Common myeloid progenitor, CD34-positive (primary cell): ENCODE measurements around the gene MCM3AP.
"Not testable (repeated sequence)": the region's sequence is repeated elsewhere in the genome, so short reads cannot be mapped to it uniquely, and the experiment has no call there.

Experiments
- CTCF ChIA-PET: fragments of 350-600 bp; sonication (Branson Sonifier 250); formaldehyde crosslinking; loops from one replicate; lab custom pipeline; 2021; ENCODE audit warnings: antibody characterized with exemption; lab: Charles Lee
- POLR2A ChIA-PET: fragments of 350-600 bp; sonication (Branson Sonifier 250); formaldehyde crosslinking; loops from one replicate; lab custom pipeline; 2021; ENCODE audit warnings: antibody characterized with exemption; lab: Charles Lee
- DNase-seq, 3 donors: peaks; one replicate each; pipeline versions ENCODE4 v3.0.0 to v3.0.0-alpha.2; 2013
- H3K27ac ChIP-seq, 2 experiments: 1 replicate in 1 of 2; 2 replicates in 1 of 2; pipeline ENCODE4 v1.7.0; 2013; ENCODE audit warnings: inconsistent platforms in 2 of 2, low read length in 2 of 2, mild to moderate bottlenecking in 2 of 2, low read depth in 1 of 2, moderate library complexity in 1 of 2; ENCODE audit not compliant: severe bottlenecking in 2 of 2, insufficient read depth in 1 of 2, poor library complexity in 1 of 2
- H3K27me3 ChIP-seq, 5 experiments: replicated peaks in 2 of 5; 1 replicate in 3 of 5; 2 replicates in 2 of 5; pipeline versions ENCODE4 v1.6.1 to v1.7.0; 2013; ENCODE audit warnings: low read length in 4 of 5, mild to moderate bottlenecking in 2 of 5, moderate library complexity in 2 of 5, inconsistent platforms in 1 of 5; ENCODE audit not compliant: insufficient read depth in 5 of 5, control insufficient read depth in 4 of 5
- H3K36me3 ChIP-seq, 4 experiments: 1 replicate in 2 of 4; 2 replicates in 2 of 4; pipeline versions ENCODE4 v1.6.1 to v1.7.0; 2013; ENCODE audit warnings: low read length in 3 of 4, control low read depth in 1 of 4, mild to moderate bottlenecking in 1 of 4; ENCODE audit not compliant: control insufficient read depth in 4 of 4, insufficient read depth in 4 of 4
- H3K4me1 ChIP-seq, 4 experiments: 1 replicate in 3 of 4; 2 replicates in 1 of 4; pipeline versions ENCODE4 v1.6.1 to v1.7.1; 2013; ENCODE audit warnings: low read length in 3 of 4, mild to moderate bottlenecking in 3 of 4, control low read depth in 1 of 4, inconsistent platforms in 1 of 4, moderate library complexity in 1 of 4; ENCODE audit not compliant: control insufficient read depth in 4 of 4, insufficient read depth in 4 of 4; ENCODE audit errors: control extremely low read depth in 1 of 4
- H3K4me3 ChIP-seq, 7 experiments: 1 replicate in 4 of 7; 2 replicates in 3 of 7; pipeline versions ENCODE4 v1.5.1 to v1.7.0; 2013; ENCODE audit warnings: mild to moderate bottlenecking in 7 of 7, low read length in 6 of 7, moderate library complexity in 6 of 7, inconsistent platforms in 2 of 7, low read depth in 2 of 7, control low read depth in 1 of 7; ENCODE audit not compliant: insufficient read depth in 4 of 7, control insufficient read depth in 1 of 7; ENCODE audit errors: extremely low read depth in 1 of 7
- H3K9me3 ChIP-seq, 5 experiments: 1 replicate in 4 of 5; 2 replicates in 1 of 5; pipeline versions ENCODE4 v1.6.1 to v1.7.1; 2013; ENCODE audit warnings: low read length in 4 of 5, mild to moderate bottlenecking in 2 of 5, inconsistent platforms in 1 of 5, low read depth in 1 of 5, moderate library complexity in 1 of 5; ENCODE audit not compliant: control insufficient read depth in 4 of 5, insufficient read depth in 2 of 5; ENCODE audit errors: control extremely low read depth in 1 of 5
- WGBS: methylation state at CpG from one replicate; pipeline ENCODE4 v1.1.5; 2013; ENCODE audit not compliant: insufficient coverage; 5-methylcytosine and 5-hydroxymethylcytosine counted together

Gene MCM3AP

DNA sequence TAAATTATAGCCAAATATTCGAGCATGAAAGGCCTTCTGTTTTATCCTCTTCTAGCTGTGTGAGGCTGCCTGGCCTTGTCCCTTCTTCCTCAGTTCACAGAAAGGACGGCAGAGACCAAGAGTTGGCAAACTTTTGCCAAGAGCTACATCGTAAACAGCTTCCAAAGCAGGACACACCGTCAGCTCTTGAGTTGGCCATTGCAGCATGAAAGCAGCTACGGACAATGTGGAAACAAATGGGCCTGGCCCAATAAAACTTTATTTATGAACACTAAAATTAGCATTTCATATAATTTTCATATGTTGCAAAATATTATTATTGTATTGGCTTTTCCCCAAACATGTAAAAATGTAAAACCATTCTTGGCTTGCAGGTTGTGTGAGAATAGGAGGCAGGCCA is 27.5 kb upstream of the MCM3AP start:
- no peak overlapping the region for H3K4me3 ChIP-seq
- peaks cover 13 to 77% (median 33%) of the 10 kb centered on the region in 4 experiments for H3K36me3 ChIP-seq
- WGBS = 94% methylated on average over 3 of the region's 5 CpGs
- ChIA-PET POLR2A (no interaction called here), CTCF (interaction anchor here (1.5 to 1.7 kb wide), 2 partner anchors 9 to 13 kb away, joined by 3 read pairs; a partner anchor contains a TSS)
- H3K9me3 ChIP-seq = no peaks in the 10 kb centered on the region
- H3K27me3 ChIP-seq = no peaks in the 10 kb centered on the region
- H3K4me1 ChIP-seq = peaks cover 0 to 12% (median 4%) of the 10 kb centered on the region in 4 experiments
- no peak overlapping the region for H3K27ac ChIP-seq
- DNase-seq = no peak

DNA sequence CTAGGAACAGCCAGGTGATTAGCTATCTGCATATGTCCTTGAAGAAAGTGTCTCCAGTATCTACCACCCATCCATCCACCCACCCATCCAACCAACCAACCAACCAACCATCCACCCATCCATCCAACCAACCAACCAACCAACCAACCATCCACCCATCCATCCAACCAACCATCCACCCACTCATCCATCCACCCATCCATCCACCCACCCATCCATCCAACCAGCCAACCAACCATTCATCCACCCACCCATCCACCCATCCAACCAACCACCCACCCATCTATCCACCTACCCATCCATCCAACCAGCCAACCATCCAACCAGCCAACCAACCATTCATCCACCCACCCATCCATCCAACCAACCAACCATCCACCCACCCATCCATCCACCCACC is 26.2 kb upstream of the MCM3AP start:
- ChIA-PET POLR2A (no interaction called here), CTCF (interaction anchor here (0.8 to 1.3 kb wide), 2 partner anchors 8 to 10 kb away, joined by 3 to 4 read pairs; no protein-coding TSS in a partner anchor)
- Histone ChIP-seq H3K9me3 (no peaks in the 10 kb centered on the region), H3K36me3 (peaks cover 8 to 72% (median 32%) of the 10 kb centered on the region in 4 experiments), H3K27me3 (no peaks in the 10 kb centered on the region), H3K4me3 (no peak overlapping the region), H3K27ac (no peak overlapping the region), H3K4me1 (peaks cover 0 to 15% (median 7%) of the 10 kb centered on the region in 4 experiments)
- DNase-seq = no peak

DNA sequence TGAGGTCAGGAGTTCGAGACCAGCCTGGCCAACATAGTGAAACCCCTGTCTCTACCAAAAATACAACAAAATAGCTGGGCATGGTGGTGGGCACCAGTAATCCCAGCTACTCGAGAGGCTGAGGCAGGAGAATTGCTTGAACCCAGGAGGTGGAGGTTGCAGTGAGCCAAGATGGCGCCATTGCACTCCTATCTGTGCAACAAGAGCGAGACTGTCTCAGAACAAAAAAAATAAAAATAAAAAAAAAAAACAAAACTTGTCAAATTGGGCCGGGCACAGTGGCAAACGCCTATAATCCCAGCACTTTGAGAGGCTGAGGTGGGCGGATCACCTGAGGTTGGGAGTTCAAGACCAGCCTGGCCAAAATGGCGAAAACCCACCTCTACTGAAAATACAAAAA is 24.8 kb upstream of the MCM3AP start:
- Histone ChIP-seq H3K36me3 (peaks cover 8 to 62% (median 30%) of the 10 kb centered on the region in 4 experiments), H3K4me1 (peaks cover 0 to 15% (median 7%) of the 10 kb centered on the region in 4 experiments)
- POLR2A ChIA-PET, DNase-seq, H3K27me3 ChIP-seq, H3K27ac ChIP-seq, H3K4me3 ChIP-seq, H3K9me3 ChIP-seq: not testable (repeated sequence)
- CTCF ChIA-PET = interaction anchor here (1.3 kb wide), 1 partner anchor 9 kb away, joined by 4 read pairs; no protein-coding TSS in a partner anchor
- 100% methylated on average over 4 of the region's 8 CpGs for WGBS

DNA sequence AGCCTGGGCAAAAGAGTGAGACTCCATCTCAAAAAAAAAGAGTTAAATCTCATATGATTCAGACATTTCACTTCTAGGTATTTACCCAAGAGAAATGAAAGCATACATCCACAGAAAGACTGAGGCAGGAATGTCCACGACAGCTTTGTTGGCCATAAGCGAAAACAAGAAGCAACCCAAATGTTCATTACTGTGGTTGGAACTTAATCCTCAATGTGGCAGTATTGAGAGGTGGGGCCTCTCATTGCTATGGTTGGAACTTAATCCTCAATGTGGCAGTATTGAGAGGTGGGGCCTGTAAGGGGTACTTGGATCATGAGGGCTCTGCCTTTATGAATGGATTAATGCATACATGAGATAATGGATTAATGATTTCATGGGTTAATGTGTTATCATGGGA is 23.0 kb upstream of the MCM3AP start:
- DNase-seq = peak in 1 of 3 donors; percentile 32
- Histone ChIP-seq H3K9me3 (no peaks in the 10 kb centered on the region), H3K36me3 (peaks cover 12 to 56% (median 28%) of the 10 kb centered on the region in 4 experiments), H3K4me3 (no peak overlapping the region), H3K27ac (peak overlapping the region in 1 of 2 experiments; percentile 70), H3K27me3 (no peaks in the 10 kb centered on the region), H3K4me1 (peaks cover 0 to 15% (median 7%) of the 10 kb centered on the region in 4 experiments)
- ChIA-PET POLR2A (no interaction called here), CTCF (interaction anchor here (0.8 kb wide), 1 partner anchor 15 kb away, joined by 3 read pairs; no protein-coding TSS in a partner anchor)
- 100% methylated on average over 1 of the region's 2 CpGs for WGBS

DNA sequence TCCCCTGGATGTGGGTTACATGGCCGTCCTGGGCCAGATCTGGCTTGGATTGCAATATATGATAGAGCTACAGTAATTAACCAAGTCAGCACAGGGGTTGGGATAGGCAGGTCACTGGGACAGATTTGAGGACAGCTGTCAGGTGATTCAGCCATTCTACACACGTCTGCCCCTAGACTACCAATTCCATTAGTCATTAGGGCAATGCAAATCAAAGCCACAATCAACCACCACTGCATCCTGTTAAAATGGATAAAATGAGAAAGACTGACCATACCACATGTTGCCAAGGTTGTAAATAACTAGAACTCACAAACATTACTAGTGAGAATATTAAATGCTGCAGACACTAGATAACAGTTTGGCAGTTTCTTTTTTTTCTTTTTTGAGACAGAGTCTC is 22.2 kb upstream of the MCM3AP start:
- Histone ChIP-seq H3K9me3 (no peaks in the 10 kb centered on the region), H3K4me1 (peaks cover 0 to 15% (median 7%) of the 10 kb centered on the region in 4 experiments), H3K4me3 (no peak overlapping the region), H3K36me3 (peaks cover 8 to 48% (median 26%) of the 10 kb centered on the region in 4 experiments), H3K27ac (peak overlapping the region in 1 of 2 experiments; percentile 70), H3K27me3 (no peaks in the 10 kb centered on the region)
- DNase-seq = peak; percentile 76 to 94 (median 91)
- POLR2A ChIA-PET = interaction anchor here (1.1 kb wide), 1 partner anchor 12 kb away, joined by 3 read pairs; no protein-coding TSS in a partner anchor
- CTCF ChIA-PET = interaction anchor here (1.1 kb wide), 2 partner anchors 11 to 84 kb away, joined by 3 read pairs; no protein-coding TSS in a partner anchor
- WGBS = no CpG with 5 or more reads among the region's 2 CpGs

DNA sequence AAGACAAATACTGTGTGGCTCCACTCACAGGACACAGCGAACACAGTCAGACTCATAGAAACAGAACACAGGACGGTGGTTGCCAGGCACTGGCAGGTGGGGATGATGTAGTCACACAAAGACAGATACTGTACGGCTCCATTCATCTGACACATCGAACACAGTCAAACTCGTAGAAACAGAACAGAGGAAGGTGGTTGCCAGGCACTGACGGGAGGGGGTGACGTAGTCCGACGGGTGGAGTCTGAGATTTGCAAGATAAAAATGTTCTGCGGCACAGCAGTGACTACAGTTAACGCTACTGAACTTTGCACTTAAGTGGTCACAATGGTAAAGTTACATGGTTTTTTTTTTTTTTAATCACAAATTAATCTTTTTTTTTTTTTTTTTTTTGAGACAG is 19.5 kb upstream of the MCM3AP start:
- Histone ChIP-seq H3K27me3 (no peaks in the 10 kb centered on the region), H3K27ac (no peak overlapping the region), H3K36me3 (peaks cover 2 to 55% (median 38%) of the 10 kb centered on the region in 4 experiments), H3K4me3 (no peak overlapping the region), H3K9me3 (no peaks in the 10 kb centered on the region), H3K4me1 (peaks cover 0 to 15% (median 7%) of the 10 kb centered on the region in 4 experiments)
- WGBS = 98% methylated on average over 9 of the region's 11 CpGs
- POLR2A ChIA-PET = no interaction called here
- peak in 1 of 3 donors; percentile 56 for DNase-seq
- CTCF ChIA-PET = no interaction called here

DNA sequence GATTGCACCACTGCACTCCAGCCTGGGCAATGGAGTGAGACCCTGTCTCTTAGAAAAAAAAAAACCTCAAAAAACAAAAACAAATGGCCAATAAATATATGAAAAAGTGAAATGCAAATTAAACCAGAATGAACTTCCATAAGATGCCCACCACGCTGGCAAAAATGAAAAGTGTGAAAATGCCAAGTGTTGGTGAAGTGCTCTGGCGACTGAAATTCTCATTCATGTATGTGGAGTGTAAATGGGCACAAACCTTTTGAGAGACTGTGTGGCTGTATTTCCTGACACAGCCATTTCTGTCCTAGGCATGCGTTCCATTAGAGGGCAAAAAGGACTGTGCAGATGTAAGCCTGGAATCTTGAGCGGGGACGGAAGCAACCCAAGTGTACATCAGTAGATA is 19.0 kb upstream of the MCM3AP start:
- H3K27ac ChIP-seq = no peak overlapping the region
- peaks cover 5 to 57% (median 39%) of the 10 kb centered on the region in 4 experiments for H3K36me3 ChIP-seq
- H3K4me3 ChIP-seq = no peak overlapping the region
- ChIA-PET CTCF (no interaction called here), POLR2A (no interaction called here)
- 100% methylated on average over 5 of the region's 5 CpGs for WGBS
- H3K4me1 ChIP-seq = peaks cover 0 to 15% (median 7%) of the 10 kb centered on the region in 4 experiments
- no peaks in the 10 kb centered on the region for H3K9me3 ChIP-seq
- DNase-seq = no peak
- H3K27me3 ChIP-seq = no peaks in the 10 kb centered on the region
